IMR-90 (cell line): Measurements from ENCODE around the gene EHMT1. TPM values are rescaled to one million over a fixed set of nuclear protein-coding genes. Genes with fewer than 3 reads are reported as not detected.

Experiments used
- ATAC-seq: fragments of 200-7000 bp; cut with Tn5 transposase; 2 replicates; pipeline ENCODE4 v1.9.1; 2020; ENCODE audit warnings: low read depth, mild to moderate bottlenecking, moderate library complexity
- BruUV-seq: library from RNA; stranded (reverse); fragments of 400-500 nt; replicated peaks from 2 replicates; lab custom pipeline; 2021; lab: Mats Ljungman, UMichigan
- CTCF ChIA-PET: fragments of 300-600 bp; formaldehyde crosslinking; extraction: SDS; loops from one replicate; lab custom pipeline; 2021; ENCODE audit warnings: antibody characterized with exemption; lab: Yijun Ruan, JAX
- POLR2A ChIA-PET: fragments of 300-600 bp; sonication (Branson Sonifier 250); formaldehyde crosslinking; loops from one replicate; lab custom pipeline; 2022; ENCODE audit warnings: antibody characterized with exemption; ENCODE audit not compliant: unreplicated experiment; lab: Charles Lee
- DNase-seq: peaks from one replicate; pipeline ENCODE4 v3.0.0; 2013
- H2AFZ ChIP-seq: replicated peaks from 2 replicates; pipeline ENCODE3; 2013; ENCODE audit warnings: low read length, mild to moderate bottlenecking; ENCODE audit not compliant: poor library complexity
- H2AK5ac ChIP-seq: 2 replicates; pipeline ENCODE4 v1.6.1; 2013; ENCODE audit warnings: low read depth, low read length, inconsistent platforms
- H2AK9ac ChIP-seq: replicated peaks from 2 replicates; pipeline ENCODE3; 2013; ENCODE audit warnings: mild to moderate bottlenecking, low read depth, low read length, moderate library complexity; ENCODE audit not compliant: poor library complexity
- H2BK120ac ChIP-seq: 2 replicates; pipeline ENCODE4 v1.6.1; 2013; ENCODE audit warnings: low read depth, low read length, inconsistent platforms
- H2BK15ac ChIP-seq: 3 replicates; pipeline ENCODE4 v1.6.1; 2013; ENCODE audit warnings: low read depth, low read length, inconsistent platforms
- H2BK20ac ChIP-seq: 2 replicates; pipeline ENCODE4 v1.6.1; 2013; ENCODE audit warnings: low read depth, mild to moderate bottlenecking, inconsistent platforms, low read length, moderate library complexity
- H2BK5ac ChIP-seq: 2 replicates; pipeline ENCODE4 v1.6.1; 2013; ENCODE audit warnings: mild to moderate bottlenecking, low read depth, low read length, inconsistent platforms; ENCODE audit not compliant: poor library complexity, severe bottlenecking
- H3K14ac ChIP-seq: replicated peaks from 2 replicates; pipeline ENCODE4 v1.6.1; 2013; ENCODE audit warnings: low read depth, low read length, inconsistent platforms
- H3K18ac ChIP-seq: 2 replicates; pipeline ENCODE4 v1.6.1; 2013; ENCODE audit warnings: low read depth, low read length, control low read depth
- H3K23ac ChIP-seq: 2 replicates; pipeline ENCODE4 v1.6.1; 2013; ENCODE audit warnings: low read depth, low read length, inconsistent platforms
- H3K27ac ChIP-seq: 2 replicates; pipeline ENCODE4 v1.5.1; 2013; ENCODE audit warnings: mild to moderate bottlenecking, control low read depth, low read length; ENCODE audit not compliant: insufficient read depth
- H3K27me3 ChIP-seq: 2 replicates; pipeline ENCODE4 v1.6.1; 2013; ENCODE audit warnings: low read length; ENCODE audit not compliant: control insufficient read depth, insufficient read depth
- H3K36me3 ChIP-seq: 2 replicates; pipeline ENCODE4 v1.6.1; 2013; ENCODE audit warnings: low read length, mixed read lengths; ENCODE audit not compliant: control insufficient read depth, insufficient read depth
- H3K4ac ChIP-seq: 2 replicates; pipeline ENCODE4 v1.6.1; 2013; ENCODE audit warnings: low read depth, low read length, inconsistent platforms
- H3K4me1 ChIP-seq: 2 replicates; pipeline ENCODE4 v1.6.1; 2013; ENCODE audit warnings: low read length, mixed read lengths; ENCODE audit not compliant: control insufficient read depth, insufficient read depth
- H3K4me2 ChIP-seq: 2 replicates; pipeline ENCODE4 v1.6.1; 2013; ENCODE audit warnings: low read depth, mild to moderate bottlenecking, control low read depth, low read length, moderate library complexity
- H3K4me3 ChIP-seq: 2 replicates; pipeline ENCODE4 v1.5.1; 2013; ENCODE audit warnings: low read depth, mild to moderate bottlenecking, control low read depth, low read length, moderate library complexity; ENCODE audit not compliant: insufficient read depth
- H3K56ac ChIP-seq: 2 replicates; pipeline ENCODE4 v1.6.1; 2013; ENCODE audit warnings: low read length, inconsistent platforms; ENCODE audit not compliant: insufficient read depth; ENCODE audit errors: extremely low read depth
- H3K79me1 ChIP-seq, 2 experiments: 2 replicates each; pipeline ENCODE4 v1.6.1; 2013; ENCODE audit warnings: low read length in 2 of 2, inconsistent platforms in 1 of 2, low read depth in 1 of 2
- H3K9ac ChIP-seq: 2 replicates; pipeline ENCODE4 v1.6.1; 2013; ENCODE audit warnings: low read depth, low read length, control low read depth
- H3K9me1 ChIP-seq: 2 replicates; pipeline ENCODE4 v1.6.1; 2013; ENCODE audit warnings: low read length, inconsistent platforms; ENCODE audit not compliant: insufficient read depth
- H3K9me3 ChIP-seq: 2 replicates; pipeline ENCODE4 v1.6.1; 2013; ENCODE audit warnings: low read length; ENCODE audit not compliant: control insufficient read depth, insufficient read depth
- H4K20me1 ChIP-seq: 2 replicates; pipeline ENCODE4 v1.6.1; 2013; ENCODE audit warnings: low read length, inconsistent platforms; ENCODE audit not compliant: insufficient read depth
- H4K5ac ChIP-seq: 2 replicates; pipeline ENCODE4 v1.6.1; 2013; ENCODE audit warnings: mild to moderate bottlenecking, low read depth, low read length, control low read depth
- H4K8ac ChIP-seq, 2 experiments: 2 replicates each; pipeline ENCODE4 v1.6.1; 2013; ENCODE audit warnings: low read depth in 2 of 2, low read length in 2 of 2, control low read depth in 1 of 2, inconsistent platforms in 1 of 2
- H4K91ac ChIP-seq: 2 replicates; pipeline ENCODE4 v1.6.1; 2013; ENCODE audit warnings: low read depth, low read length, inconsistent platforms; ENCODE audit not compliant: insufficient read depth
- BHLHE40 ChIP-seq: fragments of 150-350 bp; IDR thresholded peaks from 2 replicates; pipeline ENCODE4 v1.6.1; 2016; ENCODE audit warnings: mild to moderate bottlenecking, low read depth, low read length
- CEBPB ChIP-seq: IDR thresholded peaks from 2 replicates; pipeline ENCODE4 v1.6.1; 2012; ENCODE audit warnings: low read depth, low read length, improper control_type of control experiment
- CHD1 ChIP-seq: IDR thresholded peaks from 2 replicates; pipeline ENCODE4 v1.6.1; 2012; ENCODE audit warnings: low read depth, low read length, improper control_type of control experiment
- CTCF ChIP-seq: conservative IDR thresholded peaks from 2 replicates; pipeline ENCODE4 v1.5.1; 2012; ENCODE audit warnings: mild to moderate bottlenecking, low read depth, low read length, improper control_type of control experiment
- FOS ChIP-seq: fragments of 150-350 bp; IDR thresholded peaks from 2 replicates; pipeline ENCODE4 v1.6.1; 2016; ENCODE audit warnings: low read depth, low read length
- MAFK ChIP-seq: IDR thresholded peaks from 2 replicates; pipeline ENCODE4 v1.6.1; 2012; ENCODE audit warnings: low read depth, low read length, improper control_type of control experiment
- MAZ ChIP-seq: IDR thresholded peaks from 2 replicates; pipeline ENCODE4 v1.6.1; 2012; ENCODE audit warnings: low read depth, mild to moderate bottlenecking, low read length, improper control_type of control experiment, moderate library complexity, borderline replicate concordance
- MXI1 ChIP-seq: IDR thresholded peaks from 2 replicates; pipeline ENCODE4 v1.6.1; 2012; ENCODE audit warnings: low read depth, mild to moderate bottlenecking, low read length, moderate library complexity, borderline replicate concordance
- NFE2L2 ChIP-seq: fragments of 150-350 bp; IDR thresholded peaks from 2 replicates; pipeline ENCODE4 v1.6.1; 2016; ENCODE audit warnings: low read depth, mild to moderate bottlenecking, low read length
- POLR2A ChIP-seq: IDR thresholded peaks from 2 replicates; pipeline ENCODE4 v1.6.1; 2012; ENCODE audit warnings: mild to moderate bottlenecking, low read depth, low read length
- RAD21 ChIP-seq: IDR thresholded peaks from 2 replicates; pipeline ENCODE4 v1.6.1; 2012; ENCODE audit warnings: low read length, improper control_type of control experiment
- RCOR1 ChIP-seq: IDR thresholded peaks from 2 replicates; pipeline ENCODE4 v1.6.1; 2012; ENCODE audit warnings: mild to moderate bottlenecking, low read length, improper control_type of control experiment; ENCODE audit not compliant: insufficient replicate concordance
- RFX5 ChIP-seq: IDR thresholded peaks from 2 replicates; pipeline ENCODE4 v1.8.0; 2012; ENCODE audit warnings: low read depth, mild to moderate bottlenecking, low read length, moderate library complexity
- SMC3 ChIP-seq: fragments of 150-350 bp; IDR thresholded peaks from 2 replicates; pipeline ENCODE4 v1.6.1; 2016; ENCODE audit warnings: low read depth, mild to moderate bottlenecking, antibody characterized with exemption, low read length, moderate library complexity
- WGBS, 2 experiments: methylation state at CpG; one replicate each; pipeline versions ENCODE4 v1.1.5 to v1.1.7; 2013; ENCODE audit warnings: missing lambda C conversion rate in 2 of 2; ENCODE audit not compliant: insufficient read length in 1 of 2; ENCODE audit errors: extremely low coverage in 2 of 2; 5-methylcytosine and 5-hydroxymethylcytosine counted together
- dilution Hi-C: fragments of 300-500 bp; cut with HindIII; formaldehyde crosslinking; loops from one replicate; pipeline ENCODE4 v1.14.3; 2018; ENCODE audit warnings: low sequenced_read_pairs; ENCODE audit not compliant: unreplicated experiment
- in situ Hi-C: fragments of 300-500 bp; cut with MboI; formaldehyde crosslinking; loops from 3 replicates; pipeline ENCODE4 v1.14.3; 2019; ENCODE audit warnings: low sequenced_read_pairs, inconsistent platforms, mixed read lengths
- intact Hi-C: fragments of 100-400 bp; cut with micrococcal nuclease; formaldehyde crosslinking; loops from 2 replicates; pipeline ENCODE4 v1.10.0; 2022
- polyA plus RNA-seq, 3 experiments: library from polyadenylated mRNA; depleted of rRNA; stranded (reverse); fragments of >200 nt; gene quantifications; 2 replicates each; pipeline ENCODE4 v1.2.3, GENCODE V29; 2012; ENCODE audit warnings: low replicate concordance in 1 of 3
- total RNA-seq: library from RNA; depleted of rRNA; stranded (reverse); fragments of >200 nt; gene quantifications from 2 replicates; pipeline ENCODE4 v1.2.3, GENCODE V29; 2012
- TF ChIP-seq, protein P1 (sequence below): fragments of 150-350 bp; IDR thresholded peaks from 2 replicates; pipeline ENCODE4 v1.6.1; 2017; ENCODE audit warnings: mild to moderate bottlenecking, antibody characterized with exemption, low read length, low read depth

EHMT1 gene
- total and polyA plus RNA-seq, 2 of the 4 experiments (the other 2 are of a cell fraction), result 32.8 to 35.1 TPM

DNA sequence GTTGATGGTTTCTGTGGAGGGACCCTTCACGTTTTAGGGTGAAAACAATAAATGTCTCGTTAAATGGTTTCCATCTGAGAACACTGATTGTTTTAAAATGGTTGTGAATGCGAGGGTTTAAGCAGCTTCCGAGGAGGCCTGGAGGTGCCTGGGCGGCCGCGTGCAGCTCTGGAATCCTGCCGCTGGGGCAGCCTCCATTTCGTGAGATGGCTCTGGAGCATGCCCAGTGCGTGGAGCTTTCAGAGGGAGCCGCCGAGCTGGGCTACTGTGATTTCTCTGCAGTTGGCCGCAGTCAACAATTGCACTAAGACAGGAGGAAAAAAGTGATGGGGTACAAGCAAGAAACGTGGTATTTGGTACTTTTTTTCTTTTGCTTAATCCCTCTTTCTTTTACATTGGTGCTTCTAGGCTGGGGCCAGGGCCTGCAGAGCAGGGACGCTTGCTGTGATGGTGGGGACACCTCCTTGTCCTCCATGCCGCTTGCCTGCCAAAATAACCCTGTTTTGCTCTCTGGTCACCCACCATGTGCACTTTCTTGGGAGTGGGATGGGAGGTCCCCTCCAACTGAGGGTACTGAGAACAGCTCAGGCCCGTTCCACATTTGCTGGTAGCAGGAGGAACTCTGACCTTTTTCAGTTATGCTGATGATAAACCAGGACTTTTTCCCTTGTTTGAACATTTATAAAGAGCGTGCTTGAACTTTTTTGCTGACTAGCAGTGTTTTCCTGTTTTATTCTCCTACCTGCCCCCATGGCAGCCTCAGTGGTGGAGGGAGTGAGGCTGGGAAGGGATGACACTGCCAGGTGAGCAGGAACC lies 47.1 kb downstream of the EHMT1 start:
- Histone ChIP-seq H3K4me3 (no peak overlapping the region), H2AFZ (no peak overlapping the region), H3K27me3 (no peaks in the 10 kb centered on the region), H3K9ac (no peak overlapping the region), H2BK5ac (no peak overlapping the region), H3K56ac (no peak overlapping the region), H3K4ac (no peak overlapping the region), H4K20me1 (peaks cover 59% of the 10 kb centered on the region), H3K9me1 (peaks cover 14% of the 10 kb centered on the region), H4K5ac (no peak overlapping the region), H2AK5ac (no peak overlapping the region), H3K9me3 (no peaks in the 10 kb centered on the region), H4K8ac (peak overlapping the region; percentile 29 to 56; a peak in 3 of 4 replicates), H3K4me2 (no peak overlapping the region), H2BK120ac (no peak overlapping the region), H3K79me1 (peaks cover 50 to 74% of the 10 kb centered on the region in 2 experiments), H3K4me1 (peaks cover 6% of the 10 kb centered on the region), H3K36me3 (peaks cover 6% of the 10 kb centered on the region), H2BK15ac (no peak overlapping the region), H3K23ac (no peak overlapping the region), H2AK9ac (no peak overlapping the region), H3K14ac (no peak overlapping the region), H4K91ac (no peak overlapping the region), H2BK20ac (no peak overlapping the region), H3K18ac (no peak overlapping the region), H3K27ac (no peak overlapping the region)
- DNase-seq, result no peak
- dilution Hi-C loops (no loop called here), intact Hi-C loops (no loop called here), in situ Hi-C loops (no loop called here)
- POLR2A ChIA-PET, result interaction anchor here (0.6 kb wide), 1 partner anchor 124 kb away, joined by 3 read pairs; no protein-coding TSS in a partner anchor
- 90% methylated on average over 7 of the region's 18 CpGs; no CpG with 5 or more reads in 1 of the 2 experiments for WGBS, 2 experiments
- CTCF ChIA-PET, result interaction anchor here (0.6 kb wide), 1 partner anchor 23 kb away, joined by 3 read pairs; no protein-coding TSS in a partner anchor
- ATAC-seq, result peak; percentile 60
- BruUV-seq, result no TSS peak
- TF ChIP-seq RAD21 (no peak), CEBPB (no peak), MAFK (peak; percentile 76), CTCF (0 out of 2 replicates have a peak, but pooled peaks have one; percentile 3), RFX5 (no peak), MXI1 (no peak), CHD1 (no peak), RCOR1 (no peak), MAZ (no peak), BHLHE40 (no peak), POLR2A (no peak), NFE2L2 (no peak), FOS (no peak), SMC3 (no peak)
- TF ChIP-seq, protein P1, sequence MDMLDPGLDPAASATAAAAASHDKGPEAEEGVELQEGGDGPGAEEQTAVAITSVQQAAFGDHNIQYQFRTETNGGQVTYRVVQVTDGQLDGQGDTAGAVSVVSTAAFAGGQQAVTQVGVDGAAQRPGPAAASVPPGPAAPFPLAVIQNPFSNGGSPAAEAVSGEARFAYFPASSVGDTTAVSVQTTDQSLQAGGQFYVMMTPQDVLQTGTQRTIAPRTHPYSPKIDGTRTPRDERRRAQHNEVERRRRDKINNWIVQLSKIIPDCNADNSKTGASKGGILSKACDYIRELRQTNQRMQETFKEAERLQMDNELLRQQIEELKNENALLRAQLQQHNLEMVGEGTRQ, result no peak
